GM18505 (cell line): ENCODE results near the gene MCF2L2.

ENCODE experiments used
- ATAC-seq: cut with Tn5 transposase; IDR thresholded peaks from one replicate; pipeline ENCODE4 v1.9.1; 2021; ENCODE audit not compliant: unreplicated experiment
- POLR2A ChIP-seq: IDR thresholded peaks from 4 replicates; pipeline ENCODE4 v1.6.1; 2011; ENCODE audit warnings: borderline replicate concordance; ENCODE audit not compliant: insufficient read depth, insufficient read length; ENCODE audit errors: extremely low read depth

MCF2L2 gene

GRCh38 chr3:183328164-183328563 is 100.3 kb downstream of the MCF2L2 start:
- TF ChIP-seq POLR2A: no peak
- ATAC-seq: no peak

- ATAC-seq: no peak
- TF ChIP-seq POLR2A: no peak
Measured at GRCh38 chr3:183327343-183327742, 101.1 kb downstream of the MCF2L2 start.

GRCh38 chr3:183324083-183324482 is 104.3 kb downstream of the MCF2L2 start:
- ATAC-seq: no peak

GRCh38 chr3:183319371-183319770 is 109.0 kb downstream of the MCF2L2 start:
- no peak for ATAC-seq
- TF ChIP-seq POLR2A: no peak

More at GRCh38 chr3:183324083-183324482, 104.3 kb downstream of the MCF2L2 start:
- no peak for TF ChIP-seq POLR2A

- ATAC-seq: no peak
- TF ChIP-seq POLR2A: no peak
Measured at GRCh38 chr3:183318877-183319276, 109.5 kb downstream of the MCF2L2 start.

- ATAC-seq: no peak
- TF ChIP-seq POLR2A: no peak
Measured at GRCh38 chr3:183317886-183318865, 110.2 kb downstream of the MCF2L2 start.

GRCh38 chr3:183317271-183317670 is 111.1 kb downstream of the MCF2L2 start:
- ATAC-seq: no peak

GRCh38 chr3:183315739-183316138 is 112.7 kb downstream of the MCF2L2 start:
- ATAC-seq: no peak
- TF ChIP-seq POLR2A: no peak

More at GRCh38 chr3:183317271-183317670, 111.1 kb downstream of the MCF2L2 start:
- no peak for TF ChIP-seq POLR2A

GRCh38 chr3:183313764-183314163 is 114.7 kb downstream of the MCF2L2 start:
- no peak for ATAC-seq
- no peak for TF ChIP-seq POLR2A

GRCh38 chr3:183313351-183313750 is 115.1 kb downstream of the MCF2L2 start:
- TF ChIP-seq POLR2A: no peak
- no peak for ATAC-seq

- TF ChIP-seq POLR2A: no peak
- no peak for ATAC-seq
Measured at GRCh38 chr3:183312433-183312832, 116.0 kb downstream of the MCF2L2 start.

GRCh38 chr3:183310936-183311335 is 117.5 kb downstream of the MCF2L2 start:
- no peak for TF ChIP-seq POLR2A
- no peak for ATAC-seq

GRCh38 chr3:183309276-183309675 is 119.1 kb downstream of the MCF2L2 start:
- no peak for ATAC-seq
- TF ChIP-seq POLR2A: no peak

GRCh38 chr3:183308751-183309150 is 119.7 kb downstream of the MCF2L2 start:
- ATAC-seq: no peak
- no peak for TF ChIP-seq POLR2A

GRCh38 chr3:183307749-183308148 is 120.7 kb downstream of the MCF2L2 start:
- no peak for ATAC-seq

More at GRCh38 chr3:183307749-183308148, 120.7 kb downstream of the MCF2L2 start:
- no peak for TF ChIP-seq POLR2A
